ENCODE results near the gene CRYM.
"Not testable (repeated sequence)": the region's sequence is repeated elsewhere in the genome, so short reads cannot be mapped to it uniquely, and the experiment has no call there.

Gene CRYM

GRCh38 chr16:21302898-21303528 lies 24.9 kb upstream of the CRYM start:
- H3K27ac ChIP-seq, result no peak overlapping the region
- TF ChIP-seq ZFX (IDR thresholded peaks at IDR 0.05) (no peak), CTCF (conservative IDR thresholded peaks at IDR 0.05) (no peak)

GRCh38 chr16:21302454-21302853 lies 24.4 kb upstream of the CRYM start:
- TF ChIP-seq ZFX (IDR thresholded peaks at IDR 0.05) (no peak), CTCF (conservative IDR thresholded peaks at IDR 0.05) (no peak)
- H3K27ac ChIP-seq, result no peak overlapping the region

GRCh38 chr16:21301895-21302291 lies 23.8 kb upstream of the CRYM start:
- peak overlapping the region; percentile 68 for H3K27ac ChIP-seq
- TF ChIP-seq CTCF (conservative IDR thresholded peaks at IDR 0.05), result peak; percentile 35; the same call in 1 of the 2 replicates
- no peak for TF ChIP-seq ZFX (IDR thresholded peaks at IDR 0.05)

- H3K27ac ChIP-seq, result peak overlapping the region; percentile 68
- TF ChIP-seq CTCF (conservative IDR thresholded peaks at IDR 0.05) (no peak; the same call in 1 of the 2 replicates), ZFX (IDR thresholded peaks at IDR 0.05) (no peak)
These were observed 23.2 kb upstream of the CRYM start for GRCh38 chr16:21301168-21301894.

- peak overlapping the region; percentile 68 for H3K27ac ChIP-seq
- TF ChIP-seq ZFX (IDR thresholded peaks at IDR 0.05) (no peak), CTCF (conservative IDR thresholded peaks at IDR 0.05) (peak; percentile 98)
These were observed 22.4 kb upstream of the CRYM start for GRCh38 chr16:21300309-21301167.

GRCh38 chr16:21289789-21290188 lies 11.7 kb upstream of the CRYM start:
- not testable (repeated sequence) for H3K27ac ChIP-seq

- H3K27ac ChIP-seq, result no peak overlapping the region
- TF ChIP-seq ZFX (IDR thresholded peaks at IDR 0.05), result no peak
- TF ChIP-seq CTCF (conservative IDR thresholded peaks at IDR 0.05), result no peak
These were observed 7.2 kb upstream of the CRYM start for GRCh38 chr16:21285314-21285713.
